ENCODE results near the gene TMPRSS9.

DNA sequence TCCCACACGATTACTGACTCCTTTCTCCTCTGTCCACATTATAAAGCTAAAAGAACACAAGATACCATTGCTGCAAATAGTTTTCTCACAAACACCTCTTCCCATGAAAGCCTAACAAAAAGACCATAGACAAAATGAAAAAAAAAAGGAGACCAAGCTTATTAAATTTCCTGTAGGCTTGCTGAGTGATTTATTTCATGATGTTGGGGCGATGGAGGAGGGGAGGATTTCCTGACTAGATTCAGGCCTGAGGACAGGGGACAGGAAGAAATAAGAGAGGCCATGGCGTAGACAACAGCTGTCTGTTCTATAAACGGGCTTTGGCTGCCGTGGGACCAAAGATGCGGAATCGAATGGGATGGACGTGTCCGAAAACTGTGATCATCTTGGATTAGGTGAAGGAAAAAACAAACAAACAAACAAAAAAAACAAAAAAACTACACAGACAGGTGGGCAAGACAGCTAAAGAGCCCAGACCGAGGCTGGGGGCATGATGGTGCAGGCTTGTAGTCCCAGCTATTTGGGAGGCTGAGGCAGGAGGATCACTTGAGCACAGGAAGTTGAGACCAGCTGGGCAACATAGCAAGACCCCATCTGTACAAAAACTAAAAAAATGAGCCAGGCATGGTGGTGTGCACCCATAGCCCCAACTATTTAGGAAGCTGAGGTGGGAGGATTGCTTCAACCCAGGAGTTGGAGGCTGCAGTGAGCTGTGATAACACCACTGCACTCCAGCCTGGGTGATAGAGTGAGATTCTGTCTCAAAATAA lies 5.3 kb downstream of the TMPRSS9 start:
- TF ChIP-seq, protein P1, sequence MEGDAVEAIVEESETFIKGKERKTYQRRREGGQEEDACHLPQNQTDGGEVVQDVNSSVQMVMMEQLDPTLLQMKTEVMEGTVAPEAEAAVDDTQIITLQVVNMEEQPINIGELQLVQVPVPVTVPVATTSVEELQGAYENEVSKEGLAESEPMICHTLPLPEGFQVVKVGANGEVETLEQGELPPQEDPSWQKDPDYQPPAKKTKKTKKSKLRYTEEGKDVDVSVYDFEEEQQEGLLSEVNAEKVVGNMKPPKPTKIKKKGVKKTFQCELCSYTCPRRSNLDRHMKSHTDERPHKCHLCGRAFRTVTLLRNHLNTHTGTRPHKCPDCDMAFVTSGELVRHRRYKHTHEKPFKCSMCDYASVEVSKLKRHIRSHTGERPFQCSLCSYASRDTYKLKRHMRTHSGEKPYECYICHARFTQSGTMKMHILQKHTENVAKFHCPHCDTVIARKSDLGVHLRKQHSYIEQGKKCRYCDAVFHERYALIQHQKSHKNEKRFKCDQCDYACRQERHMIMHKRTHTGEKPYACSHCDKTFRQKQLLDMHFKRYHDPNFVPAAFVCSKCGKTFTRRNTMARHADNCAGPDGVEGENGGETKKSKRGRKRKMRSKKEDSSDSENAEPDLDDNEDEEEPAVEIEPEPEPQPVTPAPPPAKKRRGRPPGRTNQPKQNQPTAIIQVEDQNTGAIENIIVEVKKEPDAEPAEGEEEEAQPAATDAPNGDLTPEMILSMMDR (conservative IDR thresholded peaks at IDR 0.05; ENCODE audit: low read depth, low read length): no peak
- TF ChIP-seq EZH2 (IDR thresholded peaks at IDR 0.05; ENCODE audit: low read length, unreplicated experiment): no peak

All from PC-3 (cell line).